ENCODE measurements around the gene ARID2. TPM values are rescaled to one million over a fixed set of nuclear protein-coding genes. Genes with fewer than 3 reads are reported as not detected.

ARID2 gene
- total and polyA plus RNA-seq, 2 experiments from 2014 or later: 26.5 to 54.9 TPM

GRCh38 chr12:45948546-45948945, 219.0 kb downstream of the ARID2 start:
- Mint-ChIP-seq H3K36me3 (ENCODE audit: low read depth) (peaks cover 4% of the 10 kb centered on the region; the same call in 2 of the 3 replicates), H3K9me3 (no peaks in the 10 kb centered on the region), H3K27ac (no peak overlapping the region), H3K27me3 (ENCODE audit: insufficient read depth, low read depth, poor library complexity) (no peaks in the 10 kb centered on the region), H3K4me1 (no peaks in the 10 kb centered on the region), H3K4me3 (no peak overlapping the region)
- Histone ChIP-seq H2AFZ (no peak overlapping the region), H4K20me1 (replicated peaks; ENCODE audit: insufficient read depth) (no peaks in the 10 kb centered on the region), H3K36me3 (ENCODE audit: insufficient read depth) (0 out of 2 replicates have a peak, but pooled peaks cover 4% of the 10 kb centered on the region), H3K27ac (ENCODE audit: low read depth) (no peak overlapping the region), H3K4me1 (ENCODE audit: insufficient read depth) (no peaks in the 10 kb centered on the region), H3K79me2 (replicated peaks; ENCODE audit: insufficient read depth) (no peaks in the 10 kb centered on the region), H3K27me3 (ENCODE audit: insufficient read depth) (no peaks in the 10 kb centered on the region), H3K4me3 (no peak overlapping the region), H3K9me2 (ENCODE audit: insufficient read depth) (no peaks in the 10 kb centered on the region), H3K4me2 (no peak overlapping the region), H3F3A (replicated peaks; ENCODE audit: low read depth) (no peaks in the 10 kb centered on the region)
- ATAC-seq (no peak), DNase-seq (ENCODE audit: low spot score) (no peak)
- TF ChIP-seq CTCF (conservative IDR thresholded peaks at IDR 0.05; ENCODE audit: low read depth in 2 of 2) (no peak), JUNB (IDR thresholded peaks at IDR 0.05; ENCODE audit: unreplicated experiment) (no peak), ZNF462 (CRISPR knock-in tag; IDR thresholded peaks at IDR 0.05) (no peak)

Small RNA genes lying within 50 kb of the gene (small RNA-seq; reads per million reads assigned to genes)
- not detected for gene RN7SL246P (ENCODE audit: low replicate concordance)
